ENCODE measurements around the gene CAP2. TPM values are rescaled to one million over a fixed set of nuclear protein-coding genes. Genes with fewer than 3 reads are reported as not detected.
A peak's percentile ranks its signal among the peaks of the same experiment; 100 is the strongest.
"Not testable (repeated sequence)": the region's sequence is repeated elsewhere in the genome, so short reads cannot be mapped to it uniquely, and the experiment has no call there.

CAP2 gene
- total RNA-seq, 2 experiments from 2014 or later: not detected

- peaks cover 4% of the 10 kb centered on the region for H3K27me3 Mint-ChIP-seq
- CTCF ChIA-PET: interaction anchor here (1.5 kb wide), 1 partner anchor 9 kb away, joined by 6 read pairs; no protein-coding TSS in a partner anchor
- TF ChIP-seq, protein P1, sequence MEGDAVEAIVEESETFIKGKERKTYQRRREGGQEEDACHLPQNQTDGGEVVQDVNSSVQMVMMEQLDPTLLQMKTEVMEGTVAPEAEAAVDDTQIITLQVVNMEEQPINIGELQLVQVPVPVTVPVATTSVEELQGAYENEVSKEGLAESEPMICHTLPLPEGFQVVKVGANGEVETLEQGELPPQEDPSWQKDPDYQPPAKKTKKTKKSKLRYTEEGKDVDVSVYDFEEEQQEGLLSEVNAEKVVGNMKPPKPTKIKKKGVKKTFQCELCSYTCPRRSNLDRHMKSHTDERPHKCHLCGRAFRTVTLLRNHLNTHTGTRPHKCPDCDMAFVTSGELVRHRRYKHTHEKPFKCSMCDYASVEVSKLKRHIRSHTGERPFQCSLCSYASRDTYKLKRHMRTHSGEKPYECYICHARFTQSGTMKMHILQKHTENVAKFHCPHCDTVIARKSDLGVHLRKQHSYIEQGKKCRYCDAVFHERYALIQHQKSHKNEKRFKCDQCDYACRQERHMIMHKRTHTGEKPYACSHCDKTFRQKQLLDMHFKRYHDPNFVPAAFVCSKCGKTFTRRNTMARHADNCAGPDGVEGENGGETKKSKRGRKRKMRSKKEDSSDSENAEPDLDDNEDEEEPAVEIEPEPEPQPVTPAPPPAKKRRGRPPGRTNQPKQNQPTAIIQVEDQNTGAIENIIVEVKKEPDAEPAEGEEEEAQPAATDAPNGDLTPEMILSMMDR (IDR thresholded peaks at IDR 0.05): no peak
Measured at GRCh38 chr6:17574866-17575560, 181.6 kb downstream of the CAP2 start.

GRCh38 chr6:17577059-17577458 is 183.7 kb downstream of the CAP2 start:
- no peak overlapping the region for H3K27ac Mint-ChIP-seq
- peaks cover 1% of the 10 kb centered on the region for H3K36me3 Mint-ChIP-seq (ENCODE audit: low read depth)
- no peak for DNase-seq
- no peaks in the 10 kb centered on the region for H3K4me1 Mint-ChIP-seq (ENCODE audit: low read depth)
- H3K27me3 Mint-ChIP-seq: peaks cover 9% of the 10 kb centered on the region
- H3K9me3 Mint-ChIP-seq: peaks cover 11% of the 10 kb centered on the region
- TF ChIP-seq, protein P1 (IDR thresholded peaks at IDR 0.05): no peak
- POLR2A ChIA-PET: no interaction called here
- ATAC-seq: no peak
- intact Hi-C loops (cut with micrococcal nuclease): no loop called here
- H3K4me3 Mint-ChIP-seq: no peak overlapping the region
- CTCF ChIA-PET: interaction anchor here (2.4 kb wide), 1 partner anchor 227 kb away, joined by 5 read pairs; no protein-coding TSS in a partner anchor

More at GRCh38 chr6:17574866-17575560, 181.6 kb downstream of the CAP2 start:
- no peaks in the 10 kb centered on the region for H3K4me1 Mint-ChIP-seq (ENCODE audit: low read depth)
- intact Hi-C loops (cut with micrococcal nuclease): no loop called here
- ATAC-seq (no peak), DNase-seq (no peak)
- peaks cover 1% of the 10 kb centered on the region for H3K36me3 Mint-ChIP-seq (ENCODE audit: low read depth)
- peaks cover 11% of the 10 kb centered on the region for H3K9me3 Mint-ChIP-seq
- H3K27ac Mint-ChIP-seq: no peak overlapping the region
- POLR2A ChIA-PET: no interaction called here
- no peak overlapping the region for H3K4me3 Mint-ChIP-seq

- ChIA-PET CTCF (interaction anchor here (0.9 to 1.3 kb wide), 4 partner anchors 22 to 224 kb away, joined by 3 read pairs; no protein-coding TSS in a partner anchor), POLR2A (interaction anchor here (0.6 kb wide), 1 partner anchor 224 kb away, joined by 3 read pairs; no protein-coding TSS in a partner anchor)
- TF ChIP-seq, protein P1 (IDR thresholded peaks at IDR 0.05): no peak
- H3K4me3 Mint-ChIP-seq: peak overlapping the region; percentile 53
- H3K9me3 Mint-ChIP-seq: peaks cover 11% of the 10 kb centered on the region
- no peak overlapping the region for H3K27ac Mint-ChIP-seq
- peaks cover 5% of the 10 kb centered on the region for H3K4me1 Mint-ChIP-seq (ENCODE audit: low read depth)
- H3K36me3 Mint-ChIP-seq (ENCODE audit: low read depth): peaks cover 1% of the 10 kb centered on the region
- intact Hi-C loops (cut with micrococcal nuclease): loop anchor here (5.0 kb wide), 1 partner anchor 237 kb away; no protein-coding TSS in a partner anchor
- DNase-seq: peak; percentile 31
- H3K27me3 Mint-ChIP-seq: peaks cover 9% of the 10 kb centered on the region
- ATAC-seq: peak; percentile 74
Measured at GRCh38 chr6:17580518-17581048, 187.2 kb downstream of the CAP2 start.

DNA sequence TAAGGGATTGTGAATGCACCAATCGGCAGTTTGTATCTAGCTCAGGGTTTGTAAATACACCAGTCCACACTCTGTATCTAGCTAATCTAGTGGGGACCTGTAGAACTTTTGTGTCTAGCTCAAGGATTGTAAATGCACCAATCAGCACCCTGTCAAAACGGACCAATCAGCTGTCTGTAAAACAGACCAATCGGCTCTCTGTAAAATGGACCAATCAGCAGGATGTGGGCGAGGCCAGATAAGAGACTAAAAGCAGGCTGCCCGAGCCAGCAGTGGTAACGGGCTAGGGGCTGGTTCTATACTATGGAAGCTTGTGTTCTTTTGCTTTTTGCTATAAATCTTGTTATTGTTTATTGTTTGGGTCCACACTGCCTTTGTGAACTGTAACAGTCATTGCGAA is 187.9 kb downstream of the CAP2 start:
- POLR2A ChIA-PET: interaction anchor here (0.6 kb wide), 1 partner anchor 224 kb away, joined by 3 read pairs; no protein-coding TSS in a partner anchor
- H3K4me1 Mint-ChIP-seq (ENCODE audit: low read depth); H3K36me3 Mint-ChIP-seq (ENCODE audit: low read depth); ATAC-seq; H3K27me3 Mint-ChIP-seq; H3K27ac Mint-ChIP-seq: not testable (repeated sequence)
- CTCF ChIA-PET: interaction anchor here (0.9 to 1.3 kb wide), 2 partner anchors 222 to 224 kb away, joined by 3 read pairs; no protein-coding TSS in a partner anchor
- intact Hi-C loops (cut with micrococcal nuclease): loop anchor here (5.0 kb wide), 1 partner anchor 236 kb away; no protein-coding TSS in a partner anchor
- H3K9me3 Mint-ChIP-seq: peaks cover 11% of the 10 kb centered on the region
- DNase-seq: peak; percentile 34
- H3K4me3 Mint-ChIP-seq: peak overlapping the region; percentile 13

DNA sequence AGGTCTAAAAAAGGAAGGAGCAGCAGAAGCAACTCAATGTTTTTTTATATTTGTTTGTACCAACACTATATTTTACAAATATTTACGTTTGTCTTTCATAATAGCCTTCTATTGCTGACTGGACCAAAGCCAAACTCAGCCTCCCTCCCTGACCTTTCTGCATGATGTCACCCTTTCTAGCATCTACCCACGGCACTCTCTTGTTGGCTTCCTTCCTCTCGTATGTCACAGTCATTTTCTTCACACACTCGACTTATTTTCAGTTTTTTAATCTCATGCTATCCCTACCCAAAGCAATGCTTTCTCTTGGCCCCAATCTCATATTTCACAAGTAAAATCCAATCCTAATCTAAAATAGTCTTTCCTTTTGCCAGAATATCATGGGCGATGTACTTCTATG is 190.4 kb downstream of the CAP2 start:
- peak; percentile 28 for ATAC-seq
- TF ChIP-seq, protein P1 (IDR thresholded peaks at IDR 0.05): no peak
- H3K27ac Mint-ChIP-seq: no peak overlapping the region
- H3K4me3 Mint-ChIP-seq: no peak overlapping the region
- H3K4me1 Mint-ChIP-seq (ENCODE audit: low read depth): peaks cover 8% of the 10 kb centered on the region
- intact Hi-C loops (cut with micrococcal nuclease): loop anchor here (1.0 to 5.0 kb wide), 2 partner anchors 233 to 428 kb away; no protein-coding TSS in a partner anchor
- no peaks in the 10 kb centered on the region for H3K9me3 Mint-ChIP-seq
- peaks cover 7% of the 10 kb centered on the region for H3K27me3 Mint-ChIP-seq
- no peaks in the 10 kb centered on the region for H3K36me3 Mint-ChIP-seq (ENCODE audit: low read depth)
- ChIA-PET CTCF (interaction anchor here (0.6 to 2.6 kb wide), 21 partner anchors 8 to 434 kb away, joined by 3 to 19 read pairs (median 4); no protein-coding TSS in a partner anchor), POLR2A (interaction anchor here (1.7 kb wide), 1 partner anchor 17 kb away, joined by 4 read pairs; no protein-coding TSS in a partner anchor)
- peak; percentile 33 for DNase-seq
